ENCODE results near the gene WDR45.

The WDR45 gene

GRCh38 chrX:49103637-49104036 lies 23.9 kb upstream of the WDR45 start:
- DNase-seq (ENCODE audit: extremely low spot score), result no peak
- CTCF ChIA-PET, result no interaction called here
- no peak for TF ChIP-seq CTCF (IDR thresholded peaks at IDR 0.05; ENCODE audit: control extremely low read depth, extremely low read depth, low read depth, missing control alignments)

GRCh38 chrX:49102190-49102589 lies 22.5 kb upstream of the WDR45 start:
- ChIA-PET CTCF (no interaction called here), POLR2A (no interaction called here)
- no peak for DNase-seq (ENCODE audit: extremely low spot score)
- no peak for TF ChIP-seq CTCF (IDR thresholded peaks at IDR 0.05; ENCODE audit: control extremely low read depth, extremely low read depth, low read depth, missing control alignments)

More at GRCh38 chrX:49103637-49104036, 23.9 kb upstream of the WDR45 start:
- POLR2A ChIA-PET, result interaction anchor here (0.6 kb wide), 1 partner anchor 16 kb away, joined by 3 read pairs; no protein-coding TSS in a partner anchor

- POLR2A ChIA-PET, result no interaction called here
- TF ChIP-seq CTCF (IDR thresholded peaks at IDR 0.05; ENCODE audit: control extremely low read depth, extremely low read depth, low read depth, missing control alignments), result no peak
- CTCF ChIA-PET, result interaction anchor here (1.0 kb wide), 1 partner anchor 59 kb away, joined by 4 read pairs; the partner anchor contains the start of gene TFE3
- no peak for DNase-seq (ENCODE audit: extremely low spot score)
These were observed 21.9 kb upstream of the WDR45 start for GRCh38 chrX:49101629-49101984.

GRCh38 chrX:49100704-49101628 lies 21.3 kb upstream of the WDR45 start:
- ChIA-PET CTCF (interaction anchor here (1.0 kb wide), 1 partner anchor 58 kb away, joined by 4 read pairs; the partner anchor contains the start of gene TFE3), POLR2A (no interaction called here)
- TF ChIP-seq CTCF (IDR thresholded peaks at IDR 0.05; ENCODE audit: control extremely low read depth, extremely low read depth, low read depth, missing control alignments), result no peak
- DNase-seq (ENCODE audit: extremely low spot score), result peak; percentile 97

- CTCF ChIA-PET, result interaction anchor here (2.2 kb wide), 1 partner anchor 10 kb away, joined by 5 read pairs; no protein-coding TSS in a partner anchor
- DNase-seq (ENCODE audit: extremely low spot score), result no peak
- POLR2A ChIA-PET, result no interaction called here
- TF ChIP-seq CTCF (IDR thresholded peaks at IDR 0.05; ENCODE audit: control extremely low read depth, extremely low read depth, low read depth, missing control alignments), result no peak
These were observed 16.7 kb upstream of the WDR45 start for GRCh38 chrX:49096419-49096818.

- CTCF ChIA-PET, result no interaction called here
- TF ChIP-seq CTCF (IDR thresholded peaks at IDR 0.05; ENCODE audit: control extremely low read depth, extremely low read depth, low read depth, missing control alignments), result no peak
- DNase-seq (ENCODE audit: extremely low spot score), result no peak
- POLR2A ChIA-PET, result no interaction called here
These were observed 9.9 kb upstream of the WDR45 start for GRCh38 chrX:49089553-49089952.
